ENCODE data around the gene PRTG. TPM values are rescaled to one million over a fixed set of nuclear protein-coding genes. Genes with fewer than 3 reads are reported as not detected.

PRTG gene
- total RNA-seq, 1 donor: 0.45 TPM

GRCh38 chr15:55586808-55587207 lies 156.1 kb downstream of the PRTG start:
- TF ChIP-seq, protein P1, sequence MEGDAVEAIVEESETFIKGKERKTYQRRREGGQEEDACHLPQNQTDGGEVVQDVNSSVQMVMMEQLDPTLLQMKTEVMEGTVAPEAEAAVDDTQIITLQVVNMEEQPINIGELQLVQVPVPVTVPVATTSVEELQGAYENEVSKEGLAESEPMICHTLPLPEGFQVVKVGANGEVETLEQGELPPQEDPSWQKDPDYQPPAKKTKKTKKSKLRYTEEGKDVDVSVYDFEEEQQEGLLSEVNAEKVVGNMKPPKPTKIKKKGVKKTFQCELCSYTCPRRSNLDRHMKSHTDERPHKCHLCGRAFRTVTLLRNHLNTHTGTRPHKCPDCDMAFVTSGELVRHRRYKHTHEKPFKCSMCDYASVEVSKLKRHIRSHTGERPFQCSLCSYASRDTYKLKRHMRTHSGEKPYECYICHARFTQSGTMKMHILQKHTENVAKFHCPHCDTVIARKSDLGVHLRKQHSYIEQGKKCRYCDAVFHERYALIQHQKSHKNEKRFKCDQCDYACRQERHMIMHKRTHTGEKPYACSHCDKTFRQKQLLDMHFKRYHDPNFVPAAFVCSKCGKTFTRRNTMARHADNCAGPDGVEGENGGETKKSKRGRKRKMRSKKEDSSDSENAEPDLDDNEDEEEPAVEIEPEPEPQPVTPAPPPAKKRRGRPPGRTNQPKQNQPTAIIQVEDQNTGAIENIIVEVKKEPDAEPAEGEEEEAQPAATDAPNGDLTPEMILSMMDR (IDR thresholded peaks at IDR 0.05; ENCODE audit: insufficient read depth, low read length): no peak
- peak overlapping the region; percentile 76 for H3K4me3 ChIP-seq (ENCODE audit: low read depth, low read length)
- peak; percentile 16 for DNase-seq (ENCODE audit: low read depth)

GRCh38 chr15:55576943-55577342 lies 166.0 kb downstream of the PRTG start:
- no peak overlapping the region for H3K4me3 ChIP-seq (ENCODE audit: low read depth, low read length)
- DNase-seq (ENCODE audit: low read depth): no peak
- TF ChIP-seq, protein P1 (IDR thresholded peaks at IDR 0.05; ENCODE audit: insufficient read depth, low read length): no peak

- TF ChIP-seq, protein P1 (IDR thresholded peaks at IDR 0.05; ENCODE audit: insufficient read depth, low read length): no peak
- DNase-seq (ENCODE audit: low read depth): no peak
- H3K4me3 ChIP-seq (ENCODE audit: low read depth, low read length): no peak overlapping the region
Observed at GRCh38 chr15:55574096-55574495, 168.9 kb downstream of the PRTG start.

DNA sequence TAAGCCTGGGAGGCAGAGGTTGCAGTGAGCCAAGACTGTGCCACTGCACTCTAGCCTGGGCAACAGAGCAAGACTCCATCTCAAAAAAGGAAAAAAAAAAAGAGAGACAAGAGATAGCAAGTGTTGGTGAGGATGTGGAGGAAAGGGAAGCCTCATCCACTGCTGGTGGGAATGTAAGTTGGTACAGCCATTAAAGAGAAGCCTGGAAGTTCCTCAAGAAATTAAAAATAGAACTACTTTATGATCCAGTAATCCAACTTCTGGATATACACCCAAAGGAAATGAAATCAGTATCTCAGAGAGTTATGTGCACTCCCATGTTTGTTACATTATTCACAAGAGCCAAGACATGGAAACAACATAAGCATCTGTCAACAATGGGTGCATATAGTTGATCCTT lies 169.7 kb downstream of the PRTG start:
- H3K4me3 ChIP-seq (ENCODE audit: low read depth, low read length): no peak overlapping the region
- no peak for DNase-seq (ENCODE audit: low read depth)
- TF ChIP-seq, protein P1 (IDR thresholded peaks at IDR 0.05; ENCODE audit: insufficient read depth, low read length): no peak

DNA sequence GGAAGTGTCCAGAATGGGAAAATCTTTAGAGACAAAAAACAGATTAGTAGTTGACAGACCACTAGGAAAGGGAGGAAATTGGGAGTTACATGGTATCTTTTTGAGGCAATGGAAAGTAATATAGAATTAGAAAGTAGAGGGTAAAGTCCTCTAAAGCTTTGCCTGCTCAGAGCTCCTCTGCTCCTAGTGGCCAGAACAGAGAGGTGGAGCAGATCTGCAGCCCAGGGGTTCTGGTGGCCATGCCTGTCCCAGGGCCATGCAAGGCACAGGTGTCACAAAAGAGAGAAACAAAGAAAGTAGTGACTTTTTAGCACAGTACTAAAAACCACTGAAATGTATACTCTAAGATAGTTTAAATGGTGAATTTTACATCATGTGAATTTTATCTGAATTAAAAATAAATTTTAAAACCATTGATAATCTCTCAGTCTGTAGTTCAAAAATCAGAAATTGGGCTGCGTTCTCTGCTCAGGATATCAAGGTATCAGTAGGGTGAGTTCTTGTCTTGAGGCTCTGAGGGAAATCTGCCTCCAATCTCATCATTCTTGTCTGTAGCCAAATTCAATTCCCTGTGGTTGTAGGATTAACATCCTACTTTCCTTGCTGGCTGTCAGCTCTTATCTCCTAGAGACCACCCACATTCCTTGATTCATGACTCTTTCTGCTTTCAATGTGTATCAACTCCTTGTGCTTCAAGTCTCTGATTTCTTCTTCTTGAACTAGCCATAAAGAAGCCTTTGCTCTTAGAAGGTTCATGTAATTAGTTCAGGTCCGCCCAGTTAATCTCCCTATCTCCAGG lies 178.4 kb downstream of the PRTG start:
- TF ChIP-seq, protein P1 (IDR thresholded peaks at IDR 0.05; ENCODE audit: insufficient read depth, low read length): peak; percentile 23
- DNase-seq (ENCODE audit: low read depth): no peak

DNA sequence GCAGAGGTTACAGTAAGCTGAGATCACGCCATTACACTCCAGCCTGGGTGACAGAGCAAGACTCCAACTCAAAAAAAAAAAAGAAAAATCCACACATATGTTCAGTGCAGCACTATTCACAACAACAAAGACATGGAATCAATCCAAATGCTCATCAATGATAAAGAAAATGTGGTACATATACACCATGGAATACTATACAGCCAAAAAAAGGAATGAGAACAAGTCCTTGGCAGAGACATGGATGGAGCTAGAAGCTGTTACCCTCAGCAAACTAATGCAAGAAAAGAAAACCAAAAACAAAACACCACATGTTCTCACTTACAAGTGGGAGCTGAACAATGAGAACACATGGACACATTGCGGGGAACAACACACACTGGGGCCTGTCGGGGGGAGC lies 180.4 kb downstream of the PRTG start:
- no peak overlapping the region for H3K4me3 ChIP-seq (ENCODE audit: low read depth, low read length)
- DNase-seq (ENCODE audit: low read depth): no peak
- TF ChIP-seq, protein P1 (IDR thresholded peaks at IDR 0.05; ENCODE audit: insufficient read depth, low read length): no peak

More for the DNA sequence above, 178.4 kb downstream of the PRTG start:
- no peak overlapping the region for H3K4me3 ChIP-seq (ENCODE audit: low read depth, low read length)

Small RNA genes lying within 50 kb of the gene (small RNA-seq; reads per million reads assigned to genes)
- not detected for gene AC009997.1

Other genes with a start within 250 kb of the PRTG start
- 1.1 and 3.1 TPM in 2 replicates for gene DNAAF4, start 234.9 kb downstream of the PRTG start, total RNA-seq (ENCODE audit: low replicate concordance)
- gene PYGO1, start 154.8 kb downstream of the PRTG start, total RNA-seq (ENCODE audit: low replicate concordance): 7.3 and 21.2 TPM in 2 replicates

All from fibroblast of the aortic adventitia (primary cell).